OCI-LY7 (cell line): Measurements from ENCODE around the gene ANO10. TPM values are rescaled to one million over a fixed set of nuclear protein-coding genes. Genes with fewer than 3 reads are reported as not detected.
"Not testable (repeated sequence)": the region's sequence is repeated elsewhere in the genome, so short reads cannot be mapped to it uniquely, and the experiment has no call there.

Experiments
- BruUV-seq: library from RNA; stranded (reverse); fragments of 400-500 nt; replicated peaks from 2 replicates; lab custom pipeline; 2021; lab: Mats Ljungman, UMichigan
- CTCF ChIA-PET: fragments of 300-600 bp; sonication (Branson Sonifier 250); formaldehyde crosslinking; loops from one replicate; lab custom pipeline; 2022; ENCODE audit warnings: antibody characterized with exemption; ENCODE audit not compliant: unreplicated experiment; lab: Charles Lee
- POLR2A ChIA-PET: fragments of 300-600 bp; sonication (Branson Sonifier 250); formaldehyde crosslinking; loops from one replicate; lab custom pipeline; 2022; ENCODE audit warnings: antibody characterized with exemption; lab: Charles Lee
- DNase-seq: peaks from one replicate; pipeline ENCODE4 v3.0.0-alpha.2; 2015; ENCODE audit warnings: low spot score
- H2AFZ ChIP-seq: fragments of 200-600 bp; sonication (generic), shearing (Covaris generic); 2 replicates; pipeline ENCODE4 v1.6.1; 2014; ENCODE audit warnings: mild to moderate bottlenecking, antibody characterized with exemption, low read length, moderate library complexity
- H3K27ac ChIP-seq: fragments of 200-600 bp; sonication (generic); 2 replicates; pipeline ENCODE4 v1.5.1; 2014; ENCODE audit warnings: mixed run types, low read depth, mild to moderate bottlenecking, moderate library complexity, low read length, inconsistent platforms; ENCODE audit not compliant: poor library complexity, severe bottlenecking
- H3K36me3 ChIP-seq: fragments of 200-600 bp; sonication (generic); 2 replicates; pipeline ENCODE4 v1.6.1; 2014; ENCODE audit warnings: mild to moderate bottlenecking, antibody characterized with exemption, low read length, moderate library complexity, mixed read lengths; ENCODE audit not compliant: insufficient read depth
- H3K4me1 ChIP-seq: fragments of 200-600 bp; sonication (generic); 2 replicates; pipeline ENCODE4 v1.5.1; 2014; ENCODE audit warnings: mild to moderate bottlenecking, low read length; ENCODE audit not compliant: insufficient read depth, poor library complexity, severe bottlenecking
- H3K4me2 ChIP-seq: fragments of 200-600 bp; sonication (generic); 2 replicates; pipeline ENCODE4 v1.6.1; 2014; ENCODE audit warnings: mild to moderate bottlenecking, low read length
- H3K4me3 ChIP-seq: fragments of 200-600 bp; sonication (generic); 2 replicates; pipeline ENCODE4 v1.5.1; 2014; ENCODE audit warnings: mild to moderate bottlenecking, low read depth, low read length; ENCODE audit not compliant: poor library complexity, severe bottlenecking
- H3K79me2 ChIP-seq: fragments of 200-600 bp; sonication (generic); 2 replicates; pipeline ENCODE4 v1.6.1; 2016; ENCODE audit warnings: low read depth, mild to moderate bottlenecking, low read length, moderate library complexity, mixed read lengths; ENCODE audit not compliant: insufficient read depth
- H3K9me2 ChIP-seq: fragments of 200-600 bp; sonication (generic); 2 replicates; pipeline ENCODE4 v1.6.1; 2016; ENCODE audit warnings: mild to moderate bottlenecking, low read length, mixed read lengths; ENCODE audit not compliant: insufficient read depth
- H3K9me3 ChIP-seq: fragments of 200-600 bp; sonication (generic); 2 replicates; pipeline ENCODE4 v1.6.1; 2014; ENCODE audit warnings: mild to moderate bottlenecking, mixed run types, low read length, mixed read lengths
- H4K20me1 ChIP-seq: fragments of 200-600 bp; sonication (generic); 2 replicates; pipeline ENCODE4 v1.6.1; 2014; ENCODE audit warnings: mild to moderate bottlenecking, antibody characterized with exemption, low read length, moderate library complexity, mixed read lengths; ENCODE audit not compliant: insufficient read depth
- EZH2phosphoT487 ChIP-seq: fragments of 200-600 bp; sonication (generic); IDR thresholded peaks from 2 replicates; pipeline ENCODE4 v1.6.1; 2018; ENCODE audit warnings: low read depth, borderline replicate concordance, mild to moderate bottlenecking, mixed run types, antibody characterized with exemption, low read length, moderate library complexity, mixed read lengths
- intact Hi-C: fragments of 100-400 bp; cut with micrococcal nuclease; formaldehyde crosslinking; loops from one replicate; pipeline ENCODE4 v1.10.0; 2022; ENCODE audit not compliant: unreplicated experiment
- total RNA-seq, 2 experiments: library from RNA; depleted of rRNA in 1 of 2; stranded (reverse); fragments of >200 nt in 1 of 2; shearing (Covaris generic) in 1 of 2; gene quantifications; 2 replicates each; pipeline ENCODE4 v1.2.3, GENCODE V29; 2014 to 2022
- TF ChIP-seq, protein P1 (sequence below): fragments of 200-600 bp; sonication (generic); conservative IDR thresholded peaks from 2 replicates; pipeline ENCODE4 v1.5.1; 2014; ENCODE audit warnings: mild to moderate bottlenecking, antibody characterized with exemption, low read length, moderate library complexity, mixed read lengths

Gene ANO10
- total RNA-seq, 2 experiments from 2014 or later, result 2.2 to 5.8 TPM

- DNase-seq, result no peak
- TF ChIP-seq, protein P1, sequence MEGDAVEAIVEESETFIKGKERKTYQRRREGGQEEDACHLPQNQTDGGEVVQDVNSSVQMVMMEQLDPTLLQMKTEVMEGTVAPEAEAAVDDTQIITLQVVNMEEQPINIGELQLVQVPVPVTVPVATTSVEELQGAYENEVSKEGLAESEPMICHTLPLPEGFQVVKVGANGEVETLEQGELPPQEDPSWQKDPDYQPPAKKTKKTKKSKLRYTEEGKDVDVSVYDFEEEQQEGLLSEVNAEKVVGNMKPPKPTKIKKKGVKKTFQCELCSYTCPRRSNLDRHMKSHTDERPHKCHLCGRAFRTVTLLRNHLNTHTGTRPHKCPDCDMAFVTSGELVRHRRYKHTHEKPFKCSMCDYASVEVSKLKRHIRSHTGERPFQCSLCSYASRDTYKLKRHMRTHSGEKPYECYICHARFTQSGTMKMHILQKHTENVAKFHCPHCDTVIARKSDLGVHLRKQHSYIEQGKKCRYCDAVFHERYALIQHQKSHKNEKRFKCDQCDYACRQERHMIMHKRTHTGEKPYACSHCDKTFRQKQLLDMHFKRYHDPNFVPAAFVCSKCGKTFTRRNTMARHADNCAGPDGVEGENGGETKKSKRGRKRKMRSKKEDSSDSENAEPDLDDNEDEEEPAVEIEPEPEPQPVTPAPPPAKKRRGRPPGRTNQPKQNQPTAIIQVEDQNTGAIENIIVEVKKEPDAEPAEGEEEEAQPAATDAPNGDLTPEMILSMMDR, result no peak
- TF ChIP-seq EZH2phosphoT487, result no peak
- H3K79me2 ChIP-seq, result no peaks in the 10 kb centered on the region
- no peak overlapping the region for H2AFZ ChIP-seq
- ChIA-PET POLR2A (interaction anchor here (0.6 kb wide), 2 partner anchors 193 to 577 kb away, joined by 3 to 6 read pairs; no protein-coding TSS in a partner anchor), CTCF (no interaction called here)
- no peak overlapping the region for H3K4me2 ChIP-seq
- no peak overlapping the region for H3K4me3 ChIP-seq
- H3K9me2 ChIP-seq, result no peaks in the 10 kb centered on the region
- BruUV-seq, result no TSS peak
- intact Hi-C loops, result no loop called here
- no peaks in the 10 kb centered on the region for H3K36me3 ChIP-seq
- no peaks in the 10 kb centered on the region for H3K4me1 ChIP-seq
- no peaks in the 10 kb centered on the region for H4K20me1 ChIP-seq
- H3K9me3 ChIP-seq, result 0 out of 2 replicates have a peak, but pooled peaks cover 6% of the 10 kb centered on the region
- no peak overlapping the region for H3K27ac ChIP-seq
Observed at GRCh38 chr3:43523454-43524053, 98.3 kb downstream of the ANO10 start.

DNA sequence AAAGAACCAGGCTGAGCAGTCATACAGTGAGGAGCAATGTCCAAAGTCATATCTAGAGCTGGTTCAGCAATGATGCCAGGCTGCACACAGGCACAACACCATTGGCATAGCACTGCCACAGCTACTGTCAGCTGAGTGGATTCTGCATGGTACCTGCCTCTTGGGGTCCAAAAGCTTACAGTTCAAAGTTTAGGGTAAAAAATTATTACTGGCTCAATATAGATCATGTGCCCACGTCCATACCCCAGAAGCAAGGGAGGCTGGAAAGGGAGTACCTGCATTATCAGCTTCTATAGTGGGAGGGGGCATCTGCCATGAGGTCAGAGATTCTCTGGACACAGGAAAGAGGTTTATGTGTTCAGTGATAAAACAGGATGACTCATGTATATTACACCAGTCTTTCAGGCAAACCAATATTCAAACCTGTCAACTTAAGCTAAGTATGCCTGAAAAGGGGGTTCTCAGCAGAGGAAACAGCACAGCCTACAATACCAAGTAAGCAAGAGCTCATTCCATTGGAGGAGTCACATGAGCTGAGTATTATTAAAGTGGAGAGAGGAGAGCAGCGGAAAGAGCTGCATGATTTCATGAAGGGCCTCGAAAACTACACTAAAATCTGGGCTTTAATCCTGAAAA is 99.0 kb downstream of the ANO10 start:
- H2AFZ ChIP-seq, result no peak overlapping the region
- H3K79me2 ChIP-seq, result no peaks in the 10 kb centered on the region
- TF ChIP-seq EZH2phosphoT487, result no peak
- TF ChIP-seq, protein P1, result no peak
- no TSS peak for BruUV-seq
- ChIA-PET POLR2A (interaction anchor here (0.6 kb wide), 2 partner anchors 9 to 577 kb away, joined by 3 to 6 read pairs; no protein-coding TSS in a partner anchor), CTCF (no interaction called here)
- no peak overlapping the region for H3K4me3 ChIP-seq
- DNase-seq, result no peak
- 0 out of 2 replicates have a peak, but pooled peaks cover 6% of the 10 kb centered on the region for H3K9me3 ChIP-seq
- no peak overlapping the region for H3K4me2 ChIP-seq
- no peaks in the 10 kb centered on the region for H3K9me2 ChIP-seq
- intact Hi-C loops, result no loop called here
- no peaks in the 10 kb centered on the region for H3K4me1 ChIP-seq
- H3K36me3 ChIP-seq, result no peaks in the 10 kb centered on the region
- H3K27ac ChIP-seq, result no peak overlapping the region
- H4K20me1 ChIP-seq, result no peaks in the 10 kb centered on the region

DNA sequence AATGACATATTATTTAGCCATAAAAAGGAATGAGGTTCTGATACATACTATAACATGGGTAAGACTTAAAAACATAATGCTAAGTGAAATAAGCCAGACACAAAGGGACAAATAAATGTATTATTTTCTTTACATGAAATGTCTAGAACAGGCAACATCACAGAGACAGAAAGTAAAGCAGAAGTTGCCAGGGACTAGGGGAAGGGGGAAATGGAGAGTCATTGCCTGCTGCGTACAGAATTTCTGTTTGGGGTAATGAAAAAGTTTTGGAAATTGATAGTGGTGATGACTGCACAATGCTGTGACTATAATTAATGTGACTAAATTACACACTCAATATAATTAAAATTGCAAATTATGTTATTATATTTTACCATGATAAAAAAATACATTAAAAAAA is 99.9 kb downstream of the ANO10 start:
- Histone ChIP-seq H2AFZ (no peak overlapping the region), H3K4me3 (no peak overlapping the region), H3K27ac (no peak overlapping the region), H3K4me2 (no peak overlapping the region), H3K36me3 (no peaks in the 10 kb centered on the region), H3K9me3 (0 out of 2 replicates have a peak, but pooled peaks cover 6% of the 10 kb centered on the region), H4K20me1 (no peaks in the 10 kb centered on the region), H3K9me2 (no peaks in the 10 kb centered on the region), H3K4me1 (no peaks in the 10 kb centered on the region), H3K79me2 (no peaks in the 10 kb centered on the region)
- DNase-seq, result no peak
- ChIA-PET CTCF (no interaction called here), POLR2A (interaction anchor here (1.0 kb wide), 1 partner anchor 15 kb away, joined by 3 read pairs; no protein-coding TSS in a partner anchor)
- TF ChIP-seq, protein P1, result no peak
- TF ChIP-seq EZH2phosphoT487, result no peak
- BruUV-seq, result no TSS peak
- intact Hi-C loops, result no loop called here

GRCh38 chr3:43518515-43518914 is 103.3 kb downstream of the ANO10 start:
- H2AFZ ChIP-seq, H3K4me3 ChIP-seq, H3K79me2 ChIP-seq, H3K9me2 ChIP-seq, H4K20me1 ChIP-seq, BruUV-seq, CTCF ChIA-PET, H3K36me3 ChIP-seq, H3K9me3 ChIP-seq, H3K4me1 ChIP-seq, intact Hi-C loops, H3K4me2 ChIP-seq, H3K27ac ChIP-seq: not testable (repeated sequence)
- POLR2A ChIA-PET, result interaction anchor here (0.5 kb wide), 1 partner anchor 17 kb away, joined by 4 read pairs; no protein-coding TSS in a partner anchor
- DNase-seq, result peak; percentile 27
